ENCODE measurements around the gene THYN1.

- TF ChIP-seq CTCF (conservative IDR thresholded peaks at IDR 0.05 in 1 of 2, IDR thresholded peaks at IDR 0.05 in 1 of 2; ENCODE audit: low read depth in 1 of 2, low read length in 2 of 2) (no peak), EZH2 (IDR thresholded peaks at IDR 0.05; ENCODE audit: low read length, missing control alignments) (no peak)
Measured at GRCh38 chr11:134294664-134295063, 41.5 kb upstream of the THYN1 start.
